HS-5 (cell line): ENCODE data around the gene RECK.
"Not testable (repeated sequence)": the region's sequence is repeated elsewhere in the genome, so short reads cannot be mapped to it uniquely, and the experiment has no call there.

Experiments used
- DNase-seq: peaks from one replicate; pipeline ENCODE4 v3.0.0-alpha.2; 2012; ENCODE audit warnings: low read depth

The RECK gene

DNA sequence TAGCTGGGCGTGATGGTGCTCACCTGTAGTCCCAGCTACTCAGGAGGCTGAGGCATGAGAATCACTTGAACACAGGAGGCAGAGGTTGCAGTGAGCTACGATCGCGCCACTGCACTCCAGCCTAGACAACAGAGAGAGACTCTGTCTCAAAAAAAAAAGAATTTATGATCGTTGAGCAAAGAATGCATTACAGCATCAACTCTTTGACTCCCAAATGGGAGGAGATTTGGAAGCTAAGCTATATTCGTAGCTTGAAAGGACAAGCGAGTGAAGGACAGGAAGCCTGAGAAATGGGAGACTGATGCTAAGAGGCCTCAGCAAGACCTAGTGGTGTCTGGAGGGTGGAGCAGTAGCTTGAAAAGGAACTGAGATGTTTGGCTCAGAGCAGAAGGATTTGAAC, 122.2 kb downstream of the RECK start:
- DNase-seq, result no peak

DNA sequence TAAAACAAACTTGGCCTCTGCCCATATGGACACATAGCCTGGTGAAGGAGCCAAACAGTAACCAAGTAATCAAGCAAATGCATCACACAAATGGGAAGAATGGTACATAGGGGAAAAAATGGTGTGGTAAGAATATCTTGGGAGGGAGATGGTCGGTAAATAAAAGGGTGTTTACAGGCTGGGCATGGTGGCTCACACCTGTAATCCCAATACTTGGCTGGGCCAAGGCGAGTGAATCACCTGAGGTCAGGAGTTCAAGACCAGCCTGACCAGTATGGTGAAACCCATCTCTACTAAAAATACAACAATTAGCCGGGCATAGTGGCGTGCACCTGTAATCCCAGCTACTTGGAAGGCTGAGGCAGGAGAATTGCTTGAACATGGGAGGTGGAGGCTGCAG, 122.8 kb downstream of the RECK start:
- DNase-seq, result not testable (repeated sequence)

DNA sequence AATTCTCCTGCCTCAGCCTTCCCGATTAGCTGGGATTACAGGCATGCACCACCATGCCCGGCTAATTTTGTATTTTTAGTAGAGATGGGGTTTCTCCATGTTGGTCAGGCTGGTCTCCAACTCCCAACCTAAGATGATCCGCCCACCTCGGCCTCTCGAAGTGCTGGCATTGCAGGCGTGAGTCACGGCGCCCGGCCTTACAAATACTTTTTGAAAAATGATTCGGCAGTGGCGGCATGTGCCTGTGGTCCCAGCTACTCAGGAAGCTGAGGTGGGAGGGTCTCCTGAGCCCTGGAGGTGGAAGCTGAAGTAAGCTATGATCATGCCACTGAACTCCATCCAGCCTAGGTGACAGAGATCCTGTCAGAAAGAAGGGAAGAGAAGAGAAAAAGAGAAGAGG, 123.4 kb downstream of the RECK start:
- DNase-seq, result not testable (repeated sequence)

DNA sequence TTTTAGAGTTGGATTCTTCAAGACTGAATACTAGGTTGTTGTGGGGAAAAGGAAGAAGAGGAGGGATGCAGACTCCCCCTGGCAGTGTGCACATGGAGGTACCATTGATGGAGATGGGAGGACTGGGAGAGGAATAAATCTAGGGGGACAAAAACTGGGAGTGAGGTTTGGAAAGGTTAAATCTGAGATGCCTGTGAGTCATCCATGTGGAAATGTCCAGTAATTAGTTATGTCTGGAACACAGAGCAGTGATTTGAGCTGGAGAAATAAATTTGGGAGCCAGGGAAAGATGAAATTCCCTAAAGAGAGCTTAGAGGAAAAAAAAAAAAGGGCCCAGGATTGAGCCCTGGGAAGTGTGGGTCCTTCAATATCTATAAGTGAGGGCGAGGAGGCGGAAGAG, 124.5 kb downstream of the RECK start:
- DNase-seq, result no peak

DNA sequence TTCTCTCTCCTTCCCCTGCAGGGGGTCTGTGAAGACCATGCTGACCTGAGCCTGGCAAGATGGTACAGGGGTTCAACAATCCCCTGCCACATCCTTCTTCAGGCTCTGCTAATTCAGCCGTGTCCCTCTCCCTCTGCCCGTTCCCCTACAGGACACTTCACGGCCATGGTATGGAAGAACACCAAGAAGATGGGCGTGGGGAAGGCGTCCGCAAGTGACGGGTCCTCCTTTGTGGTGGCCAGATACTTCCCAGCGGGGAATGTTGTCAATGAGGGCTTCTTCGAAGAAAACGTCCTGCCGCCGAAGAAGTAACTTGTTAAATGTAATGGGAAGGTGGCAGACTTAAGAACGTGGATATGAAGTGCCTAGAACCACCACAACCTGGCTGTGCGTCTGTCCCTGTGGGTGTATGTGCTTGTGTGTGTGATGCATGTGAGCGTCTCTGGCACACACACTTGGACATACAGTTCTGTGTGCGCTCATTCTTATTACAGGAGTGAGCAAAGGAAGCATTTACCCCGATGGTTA, 125.6 kb downstream of the RECK start:
- DNase-seq, result no peak

DNA sequence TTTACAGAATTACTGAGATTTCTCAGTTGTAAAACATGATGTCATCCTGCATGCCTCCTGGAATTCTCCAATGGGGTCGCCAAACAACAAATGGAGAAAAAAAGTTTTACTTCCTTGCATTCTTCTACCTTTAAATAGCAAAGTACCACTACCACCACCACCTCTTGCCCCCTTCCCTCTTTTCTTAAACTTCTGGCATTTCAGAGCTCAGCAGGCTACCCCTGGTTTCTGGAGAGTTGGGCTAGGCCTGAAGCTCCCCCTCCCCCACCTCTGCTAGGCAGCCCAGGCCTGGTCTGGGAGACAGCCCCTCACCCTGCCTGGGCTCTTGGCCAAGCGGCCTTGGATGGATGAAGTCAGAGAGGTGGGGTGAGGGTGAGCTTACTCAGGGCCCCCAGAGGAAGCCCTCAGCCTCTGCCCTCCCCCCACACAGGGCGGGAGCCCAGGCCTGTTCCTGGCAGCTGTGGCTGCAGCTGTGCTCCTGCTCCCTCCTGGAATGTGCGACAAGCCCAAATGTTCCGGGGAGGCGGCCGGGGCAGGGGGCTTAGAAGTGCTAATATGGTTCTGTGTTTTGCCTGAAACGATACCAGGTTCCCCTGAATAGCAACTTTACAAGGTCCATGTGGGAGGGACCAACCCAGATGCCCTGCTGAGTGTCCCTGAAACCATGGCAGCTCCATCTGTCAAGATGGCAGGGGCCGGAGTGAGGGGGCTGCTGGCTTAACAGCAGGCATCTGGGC, 126.5 kb downstream of the RECK start:
- no peak for DNase-seq

DNA sequence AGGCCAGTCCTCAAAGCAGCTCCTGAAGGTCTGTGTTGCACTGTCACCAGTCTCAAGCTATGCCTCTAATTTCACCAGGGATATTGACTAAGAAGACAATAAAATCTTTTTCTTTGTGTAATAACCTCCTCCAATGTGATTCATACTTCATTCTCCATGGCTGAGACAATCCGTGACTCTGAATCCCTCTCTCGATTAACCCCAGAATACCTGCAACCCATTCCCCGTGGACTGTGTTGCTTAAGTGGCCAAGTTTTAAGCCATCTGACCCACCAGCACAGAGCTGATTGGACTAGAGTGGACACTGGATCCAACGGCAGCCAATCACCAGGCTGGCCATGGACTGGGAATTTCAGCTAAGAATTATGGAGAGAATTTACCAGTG, 127.1 kb downstream of the RECK start:
- DNase-seq, result no peak

DNA sequence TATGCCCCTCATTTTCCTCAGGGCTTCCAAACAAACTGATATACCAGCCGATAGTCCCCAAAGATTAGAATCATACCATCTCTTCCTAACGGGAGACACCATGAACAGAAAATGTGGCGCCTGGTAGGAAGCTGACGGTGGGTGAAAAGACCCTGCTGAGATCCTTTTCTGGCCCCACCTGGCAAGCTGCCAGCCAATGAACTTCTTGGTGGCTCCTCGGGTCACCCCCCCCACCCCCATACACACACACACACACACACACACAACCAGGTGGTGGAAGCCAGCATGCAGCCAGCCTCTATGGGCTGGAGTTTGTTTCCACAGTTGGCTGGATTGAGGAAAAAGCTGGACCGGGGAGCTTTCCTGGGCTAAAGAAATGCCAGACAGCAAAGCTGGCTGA, 127.7 kb downstream of the RECK start:
- no peak for DNase-seq

DNA sequence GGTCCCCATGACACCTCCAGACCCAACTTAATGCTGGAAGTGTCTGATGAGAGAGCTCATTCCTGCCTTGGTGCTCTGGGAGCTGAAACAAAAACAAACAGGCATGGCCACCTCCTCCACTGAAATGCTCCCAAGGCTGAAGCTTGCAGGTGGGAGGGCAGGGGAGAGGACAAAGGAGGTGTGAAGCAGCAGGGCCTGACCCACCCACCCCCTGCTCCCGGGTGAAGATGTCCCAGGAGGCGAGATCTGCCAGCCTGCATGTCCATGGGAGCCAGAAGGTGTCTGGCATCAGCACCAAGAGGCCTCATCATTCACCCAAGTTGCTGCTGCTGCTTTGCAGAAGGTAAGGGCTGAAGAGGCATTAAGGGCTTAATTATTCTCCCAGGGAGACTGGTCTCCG, 128.3 kb downstream of the RECK start:
- DNase-seq, result no peak

DNA sequence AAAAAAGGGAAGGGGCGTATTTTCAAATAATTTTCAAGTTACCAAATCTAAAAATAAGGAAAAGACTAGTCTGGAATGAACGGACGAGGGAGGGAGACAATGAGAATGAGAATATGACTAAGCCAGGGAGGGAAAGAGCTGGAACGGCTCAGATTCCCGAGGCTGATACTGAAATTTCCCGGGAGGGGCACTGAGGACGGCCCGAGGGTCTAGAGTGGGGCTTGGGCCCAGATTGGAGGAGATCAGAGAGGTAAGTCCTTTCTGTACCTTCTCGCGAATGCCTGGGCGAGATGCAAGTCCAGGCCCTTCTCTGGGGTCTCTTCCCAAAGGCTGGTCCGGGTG, 129.1 kb downstream of the RECK start:
- no peak for DNase-seq

DNA sequence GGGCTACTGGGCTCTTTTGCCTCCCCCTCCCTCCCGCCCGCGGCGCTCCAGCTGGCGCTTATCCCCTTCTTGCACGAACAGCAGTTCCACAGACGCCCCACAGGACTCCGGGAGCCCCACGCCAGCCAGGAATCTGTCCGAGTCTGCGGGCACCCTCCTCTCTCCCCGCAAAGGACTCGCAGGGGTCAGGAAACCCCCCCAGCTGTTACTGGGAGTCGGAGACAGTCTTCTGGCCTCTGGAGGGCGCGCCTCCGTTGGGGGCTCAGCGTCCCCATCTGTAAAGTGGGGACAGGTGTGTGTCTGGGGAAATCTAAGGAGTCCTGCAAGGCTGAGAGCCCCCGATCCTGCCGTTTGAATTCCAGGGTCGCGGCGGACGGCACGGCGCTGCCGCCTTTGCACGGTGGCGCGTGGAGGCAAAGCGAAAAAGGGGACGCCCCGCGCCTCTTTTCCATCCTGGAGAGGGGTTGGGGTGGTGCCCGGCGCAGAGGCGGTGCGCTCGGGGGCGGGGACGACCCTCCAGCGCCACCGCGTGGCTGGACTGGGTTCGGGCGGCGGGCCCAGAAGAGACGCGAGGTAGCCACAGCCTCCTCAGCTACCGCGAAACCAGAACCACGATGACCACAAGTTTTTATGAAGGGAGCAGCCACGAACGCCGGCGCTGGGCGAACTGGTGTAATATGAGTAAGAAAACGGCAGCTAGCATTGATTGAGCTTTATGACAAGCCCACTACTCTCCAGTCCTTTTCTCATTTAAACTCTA, 129.6 kb downstream of the RECK start:
- no peak for DNase-seq

DNA sequence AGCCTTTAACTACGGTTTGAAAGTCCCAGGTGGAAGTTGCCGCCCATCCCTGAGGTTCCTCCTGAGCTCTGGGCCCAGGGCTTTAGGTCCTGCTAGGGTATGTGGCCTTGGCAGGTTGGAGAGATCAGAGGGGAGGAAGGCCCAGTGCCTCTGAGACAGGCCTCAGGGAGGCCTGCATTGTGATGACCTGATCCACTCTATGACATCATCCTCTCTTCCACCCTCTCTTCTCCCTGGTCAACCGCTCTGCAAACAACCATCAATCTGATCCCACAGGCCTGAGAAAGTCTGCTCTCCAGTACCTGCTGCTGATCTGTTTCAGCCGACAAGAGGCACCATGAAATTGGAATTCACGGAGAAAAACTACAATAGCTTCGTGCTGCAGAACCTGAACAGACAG, 132.5 kb downstream of the RECK start, which contains the start of gene CCIN:
CCIN (plus strand) TSS at position 223 of the 400 bp plus-strand sequence; CDS start at position 338, 115 bp downstream.
- DNase-seq, result no peak

DNA sequence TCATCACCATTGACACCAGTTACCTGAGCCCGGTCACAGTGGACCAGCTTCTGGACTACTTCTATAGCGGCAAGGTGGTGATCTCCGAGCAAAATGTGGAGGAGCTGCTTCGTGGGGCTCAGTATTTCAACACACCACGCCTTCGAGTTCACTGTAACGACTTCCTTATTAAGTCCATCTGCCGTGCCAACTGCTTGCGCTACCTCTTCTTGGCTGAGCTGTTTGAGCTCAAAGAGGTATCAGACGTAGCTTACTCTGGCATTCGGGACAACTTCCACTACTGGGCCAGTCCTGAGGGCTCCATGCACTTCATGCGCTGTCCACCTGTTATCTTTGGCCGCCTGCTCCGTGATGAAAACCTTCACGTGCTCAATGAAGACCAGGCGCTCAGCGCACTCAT, 133.0 kb downstream of the RECK start:
- DNase-seq, result no peak

DNA sequence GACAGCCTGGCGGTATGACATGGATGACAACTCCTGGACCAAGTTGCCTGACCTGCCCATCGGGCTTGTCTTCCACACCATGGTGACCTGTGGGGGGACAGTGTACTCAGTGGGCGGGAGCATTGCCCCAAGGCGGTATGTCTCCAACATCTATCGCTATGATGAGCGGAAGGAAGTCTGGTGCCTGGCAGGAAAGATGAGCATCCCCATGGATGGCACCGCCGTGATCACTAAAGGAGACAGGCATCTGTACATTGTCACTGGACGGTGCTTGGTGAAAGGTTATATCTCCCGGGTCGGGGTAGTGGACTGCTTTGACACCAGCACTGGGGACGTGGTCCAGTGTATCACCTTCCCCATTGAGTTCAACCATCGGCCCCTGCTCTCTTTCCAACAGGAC, 133.8 kb downstream of the RECK start:
- no peak for DNase-seq

DNA sequence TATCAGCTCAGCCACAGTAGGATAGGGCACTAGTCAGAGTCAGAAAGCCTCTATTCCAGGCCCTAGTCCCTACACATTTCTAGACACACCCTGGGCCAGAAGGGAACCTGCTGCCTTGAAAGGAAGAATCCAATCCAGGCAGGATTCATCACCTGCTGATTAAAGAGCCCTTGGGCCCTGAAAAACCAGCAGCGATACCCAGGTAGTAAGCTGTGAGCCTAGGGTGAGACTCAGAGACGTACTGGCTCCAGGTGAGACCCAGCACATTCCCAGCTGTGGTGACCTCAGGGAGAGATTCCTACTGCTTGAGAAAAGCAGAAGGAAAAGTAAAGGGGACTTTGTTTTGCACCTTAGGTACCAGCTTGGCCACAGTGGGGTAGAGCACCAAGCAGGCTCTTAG, 137.1 kb downstream of the RECK start:
- no peak for DNase-seq
